GM10248 (cell line): ENCODE measurements around the gene MC1R.
"Not testable (repeated sequence)": the region's sequence is repeated elsewhere in the genome, so short reads cannot be mapped to it uniquely, and the experiment has no call there.

ENCODE experiments used
- CTCF ChIA-PET: fragments of 300-600 bp; sonication (Branson Sonifier 250); formaldehyde crosslinking; extraction: SDS; loops from one replicate; lab custom pipeline; 2021; ENCODE audit warnings: antibody characterized with exemption; lab: Yijun Ruan, JAX
- POLR2A ChIA-PET: fragments of 350-650 bp; sonication (Branson Sonifier 250); formaldehyde crosslinking; extraction: SDS; loops from one replicate; lab custom pipeline; 2020; ENCODE audit warnings: antibody characterized with exemption; lab: Yijun Ruan, JAX
- DNase-seq: peaks from one replicate; pipeline ENCODE4 v3.0.0; 2012; ENCODE audit errors: extremely low spot score
- TF ChIP-seq, protein P1 (sequence below): IDR thresholded peaks from 2 replicates; pipeline ENCODE4 v1.5.1; 2012; ENCODE audit warnings: mild to moderate bottlenecking, low read depth; ENCODE audit errors: extremely low read depth, missing control alignments, control extremely low read depth

Gene MC1R

GRCh38 chr16:89913408-89914387 lies 5.0 kb upstream of the MC1R start:
- no peak for DNase-seq
- POLR2A ChIA-PET: interaction anchor here (0.6 kb wide), 1 partner anchor 68 kb away, joined by 3 read pairs; no protein-coding TSS in a partner anchor
- CTCF ChIA-PET: no interaction called here
- TF ChIP-seq, protein P1, sequence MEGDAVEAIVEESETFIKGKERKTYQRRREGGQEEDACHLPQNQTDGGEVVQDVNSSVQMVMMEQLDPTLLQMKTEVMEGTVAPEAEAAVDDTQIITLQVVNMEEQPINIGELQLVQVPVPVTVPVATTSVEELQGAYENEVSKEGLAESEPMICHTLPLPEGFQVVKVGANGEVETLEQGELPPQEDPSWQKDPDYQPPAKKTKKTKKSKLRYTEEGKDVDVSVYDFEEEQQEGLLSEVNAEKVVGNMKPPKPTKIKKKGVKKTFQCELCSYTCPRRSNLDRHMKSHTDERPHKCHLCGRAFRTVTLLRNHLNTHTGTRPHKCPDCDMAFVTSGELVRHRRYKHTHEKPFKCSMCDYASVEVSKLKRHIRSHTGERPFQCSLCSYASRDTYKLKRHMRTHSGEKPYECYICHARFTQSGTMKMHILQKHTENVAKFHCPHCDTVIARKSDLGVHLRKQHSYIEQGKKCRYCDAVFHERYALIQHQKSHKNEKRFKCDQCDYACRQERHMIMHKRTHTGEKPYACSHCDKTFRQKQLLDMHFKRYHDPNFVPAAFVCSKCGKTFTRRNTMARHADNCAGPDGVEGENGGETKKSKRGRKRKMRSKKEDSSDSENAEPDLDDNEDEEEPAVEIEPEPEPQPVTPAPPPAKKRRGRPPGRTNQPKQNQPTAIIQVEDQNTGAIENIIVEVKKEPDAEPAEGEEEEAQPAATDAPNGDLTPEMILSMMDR: no peak

DNA sequence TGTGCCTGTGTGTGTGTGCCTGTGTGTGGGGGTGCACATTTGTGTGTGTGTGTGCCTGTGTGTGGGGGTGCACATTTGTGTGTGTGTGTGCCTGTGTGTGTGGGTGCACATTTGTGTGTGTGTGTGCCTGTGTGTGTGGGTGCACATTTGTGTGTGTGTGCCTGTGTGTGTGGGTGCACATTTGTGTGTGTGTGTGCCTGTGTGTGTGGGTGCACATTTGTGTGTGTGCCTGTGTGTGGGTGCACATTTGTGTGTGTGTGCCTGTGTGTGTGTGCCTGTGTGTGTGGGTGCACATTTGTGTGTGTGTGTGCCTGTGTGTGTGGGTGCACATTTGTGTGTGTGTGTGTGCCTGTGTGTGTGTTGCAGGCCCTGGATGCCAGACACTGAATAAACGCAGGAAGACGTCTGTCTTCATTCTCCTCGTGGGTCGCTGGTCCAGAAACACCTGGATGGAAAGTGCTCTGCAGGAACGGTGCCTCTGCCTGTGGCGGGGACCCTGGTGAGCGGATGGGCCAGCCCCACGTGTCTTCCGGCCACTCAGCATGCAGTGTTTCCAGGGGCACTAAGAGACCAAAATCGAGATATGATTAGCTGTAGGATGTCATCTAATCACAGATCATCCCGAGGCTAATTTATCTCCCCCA lies 3.9 kb upstream of the MC1R start:
- POLR2A ChIA-PET: not testable (repeated sequence)

DNA sequence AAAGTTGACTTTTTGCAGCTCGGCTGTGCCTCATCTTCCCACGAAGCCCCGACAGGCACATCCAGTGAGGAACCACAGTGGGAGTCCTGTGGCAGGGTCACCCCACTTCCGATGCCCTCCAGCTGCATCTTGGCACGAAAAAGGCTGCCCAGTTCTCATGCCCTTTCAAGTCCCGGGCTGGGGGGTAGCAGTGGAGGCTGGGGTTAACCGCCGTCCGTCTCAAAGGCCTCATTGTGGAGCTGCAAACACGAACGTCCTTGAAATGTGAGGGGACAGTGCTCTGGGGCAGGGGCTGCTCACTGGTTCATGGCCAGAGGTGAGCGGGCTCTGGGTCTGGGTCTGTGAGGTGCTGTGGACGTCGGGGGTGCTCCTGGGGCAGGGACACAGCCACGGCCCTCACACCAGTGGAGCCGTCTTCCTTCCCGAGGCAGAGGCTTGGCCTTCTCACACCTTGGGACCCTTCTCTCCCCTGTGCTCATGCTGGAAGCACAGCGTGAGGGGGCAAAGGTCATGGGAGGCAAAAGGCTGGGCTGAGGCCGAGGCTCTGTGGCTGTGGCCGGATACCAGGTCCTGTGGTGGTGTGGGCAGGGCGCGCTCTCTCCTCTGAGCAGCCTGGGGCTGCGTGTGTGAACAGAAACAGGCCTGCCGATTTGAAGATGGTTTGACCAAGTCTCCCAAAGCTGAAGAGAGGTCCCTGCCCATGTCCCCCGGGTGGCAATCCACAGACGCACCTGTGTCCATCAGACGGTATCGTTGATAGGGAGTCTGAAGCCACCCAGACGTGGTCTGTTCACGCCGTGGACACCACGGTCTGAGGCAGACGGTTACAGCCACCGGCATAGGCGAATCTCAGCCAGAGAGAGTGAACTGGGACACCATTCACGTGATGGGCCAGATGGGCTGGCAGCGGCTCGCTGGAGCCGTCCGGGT lies 3.1 kb upstream of the MC1R start:
- TF ChIP-seq, protein P1: no peak
- ChIA-PET CTCF (no interaction called here), POLR2A (no interaction called here)
- no peak for DNase-seq

More for the DNA sequence above, 3.9 kb upstream of the MC1R start:
- DNase-seq, CTCF ChIA-PET: not testable (repeated sequence)

- POLR2A ChIA-PET: interaction anchor here (1.0 kb wide), 1 partner anchor 45 kb away, joined by 10 read pairs; the partner anchor contains the start of gene TCF25
- TF ChIP-seq, protein P1: no peak
- DNase-seq: peak; percentile 89
- CTCF ChIA-PET: interaction anchor here (1.1 to 2.7 kb wide), 6 partner anchors 9 to 1181 kb away, joined by 3 to 26 read pairs (median 4); no protein-coding TSS in a partner anchor
Measured at GRCh38 chr16:89917773-89918452, 749 bp upstream of the MC1R start.

GRCh38 chr16:89919535-89920406 lies 1.1 kb downstream of the MC1R start:
- TF ChIP-seq, protein P1: no peak
- ChIA-PET CTCF (interaction anchor here (1.8 to 2.7 kb wide), 2 partner anchors 10 to 13 kb away, joined by 4 to 26 read pairs; no protein-coding TSS in a partner anchor), POLR2A (no interaction called here)
- DNase-seq: no peak
